Colonic mucosa (tissue), 4 donors: ENCODE measurements around the gene CUL9. TPM values are rescaled to one million over a fixed set of nuclear protein-coding genes. Genes with fewer than 3 reads are reported as not detected.

Experiments
- DNase-seq: peaks from one replicate; pipeline ENCODE4 v3.0.0-alpha.2; 2020
- H3K27ac ChIP-seq: fragments of 200-600 bp; one replicate; pipeline ENCODE4 v1.8.0; 2021
- H3K27me3 ChIP-seq: fragments of 200-600 bp; one replicate; pipeline ENCODE4 v1.8.0; 2021
- H3K36me3 ChIP-seq: fragments of 200-600 bp; one replicate; pipeline ENCODE4 v1.8.0; 2021
- H3K4me1 ChIP-seq: fragments of 200-600 bp; one replicate; pipeline ENCODE4 v1.8.0; 2021; ENCODE audit warnings: mild to moderate bottlenecking
- H3K4me3 ChIP-seq: fragments of 200-600 bp; one replicate; pipeline ENCODE4 v1.8.0; 2021
- H3K9ac ChIP-seq, 2 donors: one replicate each; pipeline ENCODE4 v1.7.0; 2013; ENCODE audit warnings: control low read depth in 2 of 2, low read depth in 2 of 2, low read length in 2 of 2
- H3K9me3 ChIP-seq: fragments of 200-600 bp; one replicate; pipeline ENCODE4 v1.8.0; 2021
- CTCF ChIP-seq: fragments of 200-600 bp; IDR thresholded peaks from one replicate; pipeline ENCODE4 v1.8.0; 2022; ENCODE audit warnings: antibody characterized with exemption, mild to moderate bottlenecking
- intact Hi-C: fragments of 100-400 bp; cut with DNase I; formaldehyde crosslinking; loops from one replicate; pipeline ENCODE4 v1.14.1; 2022
- total RNA-seq, 2 donors: library from RNA; stranded (reverse); fragmentation: NEBNext Ultra II Directional in 1 of 2; extraction: Animal tissue kit (Norgen Biotek cat#: 25700) in 1 of 2; gene quantifications; one replicate each; pipeline ENCODE4 v1.2.1, GENCODE V29; 2021
- donor health status: healthy.
- donor health status: DM: no; HTN: no; CAD: no.
- donor health status: DM: no; HTN: no; CAD: no.

Gene CUL9
- total RNA-seq, 2 donors from 2014 or later, result 23.4 to 36.9 TPM

GRCh38 chr6:43231053-43231452 lies 49.1 kb downstream of the CUL9 start:
- no peak overlapping the region for H3K9ac ChIP-seq
- H3K27ac ChIP-seq, result no peak overlapping the region
- no peaks in the 10 kb centered on the region for H3K9me3 ChIP-seq
- no peak for DNase-seq
- no peaks in the 10 kb centered on the region for H3K27me3 ChIP-seq
- intact Hi-C loops, result no loop called here
- H3K4me3 ChIP-seq, result no peak overlapping the region
- no peak for TF ChIP-seq CTCF
- no peaks in the 10 kb centered on the region for H3K4me1 ChIP-seq
- no peaks in the 10 kb centered on the region for H3K36me3 ChIP-seq

- H3K9ac ChIP-seq, result no peak overlapping the region
- DNase-seq, result no peak
- H3K4me1 ChIP-seq, result no peaks in the 10 kb centered on the region
- no peak overlapping the region for H3K27ac ChIP-seq
- no peak for TF ChIP-seq CTCF
- intact Hi-C loops, result no loop called here
- H3K27me3 ChIP-seq, result no peaks in the 10 kb centered on the region
- no peaks in the 10 kb centered on the region for H3K36me3 ChIP-seq
- H3K4me3 ChIP-seq, result no peak overlapping the region
- no peaks in the 10 kb centered on the region for H3K9me3 ChIP-seq
Observed at GRCh38 chr6:43231735-43232450, 49.9 kb downstream of the CUL9 start.

DNA sequence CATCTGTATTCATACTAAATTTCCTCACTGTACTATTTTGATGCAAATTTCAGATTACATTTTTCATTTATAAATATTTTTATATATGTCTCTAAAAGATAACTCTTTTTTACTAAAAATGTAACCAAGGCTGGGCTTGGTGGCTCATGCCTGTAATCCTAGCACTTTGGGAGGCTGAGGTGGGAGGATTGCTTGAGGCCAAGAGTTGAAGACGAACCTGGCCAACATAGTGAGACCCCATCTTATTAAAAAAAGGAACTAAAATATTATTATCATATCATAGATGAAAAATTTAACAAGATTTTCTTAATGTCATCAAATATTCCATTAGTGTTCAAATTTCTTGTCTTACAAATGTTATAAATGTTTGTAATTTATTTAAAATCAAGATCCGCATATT lies 53.8 kb downstream of the CUL9 start:
- no peak for TF ChIP-seq CTCF
- Histone ChIP-seq H3K27me3 (no peaks in the 10 kb centered on the region), H3K9me3 (no peaks in the 10 kb centered on the region), H3K9ac (no peak overlapping the region), H3K4me3 (no peak overlapping the region), H3K4me1 (no peaks in the 10 kb centered on the region), H3K36me3 (no peaks in the 10 kb centered on the region), H3K27ac (no peak overlapping the region)
- no peak for DNase-seq
- intact Hi-C loops, result no loop called here

DNA sequence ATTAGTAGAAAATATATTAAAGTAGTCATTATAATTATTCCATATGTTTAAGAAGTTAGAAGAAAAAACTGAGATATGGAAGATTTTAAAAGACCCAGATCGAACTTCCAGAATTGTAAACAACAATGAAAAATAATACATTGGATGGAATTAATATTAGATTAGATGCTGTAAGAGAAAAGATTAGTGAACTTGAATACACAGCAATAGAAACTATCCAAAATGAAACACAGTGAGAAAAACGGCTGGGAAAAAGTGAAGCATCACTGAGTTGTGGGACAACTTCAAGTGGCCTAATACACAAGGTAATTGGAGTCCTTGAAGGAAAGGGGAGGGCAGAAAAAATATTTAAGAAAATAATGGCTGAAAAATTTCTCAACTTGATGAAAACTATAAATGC lies 57.1 kb downstream of the CUL9 start:
- DNase-seq, result no peak
- Histone ChIP-seq H3K27me3 (peaks cover 16% of the 10 kb centered on the region), H3K36me3 (no peaks in the 10 kb centered on the region), H3K9me3 (no peaks in the 10 kb centered on the region), H3K4me1 (no peaks in the 10 kb centered on the region), H3K9ac (no peak overlapping the region), H3K4me3 (no peak overlapping the region), H3K27ac (no peak overlapping the region)
- intact Hi-C loops, result no loop called here
- TF ChIP-seq CTCF, result no peak

GRCh38 chr6:43240950-43241349 lies 59.0 kb downstream of the CUL9 start:
- no peaks in the 10 kb centered on the region for H3K36me3 ChIP-seq
- no peak for DNase-seq
- intact Hi-C loops, result no loop called here
- no peak overlapping the region for H3K4me3 ChIP-seq
- no peaks in the 10 kb centered on the region for H3K9me3 ChIP-seq
- no peaks in the 10 kb centered on the region for H3K4me1 ChIP-seq
- H3K27me3 ChIP-seq, result peaks cover 21% of the 10 kb centered on the region
- H3K9ac ChIP-seq, result no peak overlapping the region
- H3K27ac ChIP-seq, result no peak overlapping the region
- TF ChIP-seq CTCF, result no peak
